H1 (cell line): ENCODE data around the gene H1-8. TPM values are rescaled to one million over a fixed set of nuclear protein-coding genes. Genes with fewer than 3 reads are reported as not detected.

ENCODE experiments used
- PHF8 ChIP-seq: fragments of 200-600 bp; sonication (generic); conservative IDR thresholded peaks from 2 replicates; pipeline ENCODE4 v1.7.1; 2012; ENCODE audit warnings: low read depth, mild to moderate bottlenecking, inconsistent platforms, low read length, moderate library complexity
- SP1 ChIP-seq: IDR thresholded peaks from 2 replicates; pipeline ENCODE4 v1.6.1; 2011; ENCODE audit warnings: low read depth, low read length
- polyA plus RNA-seq, 7 experiments: library from polyadenylated mRNA; depleted of rRNA in 3 of 7; stranded (reverse) in 5 of 7; unstranded in 2 of 7; fragments of >200 nt in 5 of 7; fragments of 200-250 nt in 2 of 7; gene quantifications; 1 replicate in 5 of 7; 2 replicates in 1 of 7; 4 replicates in 1 of 7; pipeline versions ENCODE4 v1.2.1 to v1.2.3, GENCODE V29; 2011 to 2013; ENCODE audit warnings: missing spikeins in 2 of 7, mixed read lengths in 2 of 7
- small RNA-seq: library from polyadenylated mRNA; stranded (forward); fragments of <200 nt; extraction: miRNeasy Mini kit (QIAGEN cat#:217004); gene quantifications from one replicate; pipeline ENCODE3, GENCODE V24; 2013; ENCODE audit not compliant: insufficient read depth
- total RNA-seq: library from RNA; stranded (reverse); fragmentation: NEBNext Ultra II Directional; extraction: Animal tissue kit (Norgen Biotek cat#: 25700); gene quantifications from 2 replicates; pipeline ENCODE4 v1.2.1, GENCODE V29; 2021

Gene H1-8
- total and polyA plus RNA-seq, 2 of the 8 experiments (the other 6 are each of a cell fraction or from before 2014, with no cell fraction given), result not detected

- TF ChIP-seq PHF8 (no peak), SP1 (no peak)
Observed at GRCh38 chr3:129600348-129600747, 57.4 kb downstream of the H1-8 start (continued).

Small RNA genes lying within 50 kb of the gene (small RNA-seq; reads per million reads assigned to genes)
- not detected for gene RN7SL752P

Other genes starting within 250 kb of the H1-8 start
- gene EFCAB12, start 114.5 kb upstream of the H1-8 start, total RNA-seq, result 0.75 and 0.99 TPM in 2 replicates
- 0.60 and 0.71 TPM in 2 replicates for gene EFCAB12, start 114.5 kb upstream of the H1-8 start, polyA plus RNA-seq (2011; rRNA removed)
- 33.4 and 35.8 TPM in 2 replicates for gene MBD4, start 103.2 kb upstream of the H1-8 start, total RNA-seq
- gene MBD4, start 103.2 kb upstream of the H1-8 start, polyA plus RNA-seq (2011; rRNA removed), result 11.1 and 11.2 TPM in 2 replicates
- 23.7 and 26.2 TPM in 2 replicates for gene IFT122, start 103.0 kb upstream of the H1-8 start, total RNA-seq
- gene IFT122, start 103.0 kb upstream of the H1-8 start, polyA plus RNA-seq (2011; rRNA removed), result 25.1 and 37.8 TPM in 2 replicates
- gene RHO, start 14.5 kb upstream of the H1-8 start, total RNA-seq, result not detected in 2 replicates
- gene RHO, start 14.5 kb upstream of the H1-8 start, polyA plus RNA-seq (2011; rRNA removed), result not detected in 2 replicates
- gene PLXND1, start 63.5 kb downstream of the H1-8 start, total RNA-seq, result 60.2 and 66.4 TPM in 2 replicates
- gene PLXND1, start 63.5 kb downstream of the H1-8 start, polyA plus RNA-seq (2011; rRNA removed), result 17.7 and 21.7 TPM in 2 replicates